ENCODE data around the gene ALG1.

DNA sequence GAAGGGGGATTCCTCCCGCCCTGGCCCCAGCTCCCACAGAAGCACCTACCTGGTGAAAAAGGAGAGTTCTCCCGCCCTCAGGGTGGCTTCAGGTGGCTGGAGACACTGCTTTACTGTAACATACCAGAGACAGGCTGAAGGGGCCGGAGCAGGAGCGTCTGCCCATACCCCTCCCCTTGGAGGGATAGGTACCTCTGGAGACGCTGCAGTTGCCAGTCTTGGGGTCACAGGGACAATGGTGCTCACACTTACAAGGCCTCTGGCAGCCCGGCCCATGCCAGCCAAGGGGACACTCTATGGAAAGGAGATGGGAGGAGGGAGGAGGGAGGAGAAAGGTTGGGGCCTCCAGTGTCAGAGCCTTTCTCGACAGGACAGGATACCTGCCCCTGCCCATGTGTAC is 44.6 kb upstream of the ALG1 start:
- TF ChIP-seq, protein P1, sequence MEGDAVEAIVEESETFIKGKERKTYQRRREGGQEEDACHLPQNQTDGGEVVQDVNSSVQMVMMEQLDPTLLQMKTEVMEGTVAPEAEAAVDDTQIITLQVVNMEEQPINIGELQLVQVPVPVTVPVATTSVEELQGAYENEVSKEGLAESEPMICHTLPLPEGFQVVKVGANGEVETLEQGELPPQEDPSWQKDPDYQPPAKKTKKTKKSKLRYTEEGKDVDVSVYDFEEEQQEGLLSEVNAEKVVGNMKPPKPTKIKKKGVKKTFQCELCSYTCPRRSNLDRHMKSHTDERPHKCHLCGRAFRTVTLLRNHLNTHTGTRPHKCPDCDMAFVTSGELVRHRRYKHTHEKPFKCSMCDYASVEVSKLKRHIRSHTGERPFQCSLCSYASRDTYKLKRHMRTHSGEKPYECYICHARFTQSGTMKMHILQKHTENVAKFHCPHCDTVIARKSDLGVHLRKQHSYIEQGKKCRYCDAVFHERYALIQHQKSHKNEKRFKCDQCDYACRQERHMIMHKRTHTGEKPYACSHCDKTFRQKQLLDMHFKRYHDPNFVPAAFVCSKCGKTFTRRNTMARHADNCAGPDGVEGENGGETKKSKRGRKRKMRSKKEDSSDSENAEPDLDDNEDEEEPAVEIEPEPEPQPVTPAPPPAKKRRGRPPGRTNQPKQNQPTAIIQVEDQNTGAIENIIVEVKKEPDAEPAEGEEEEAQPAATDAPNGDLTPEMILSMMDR (IDR thresholded peaks at IDR 0.05; ENCODE audit: low read length) = no peak
- TF ChIP-seq EZH2 (optimal IDR thresholded peaks at IDR 0.05; ENCODE audit: low read depth, low read length) = no peak
